Astrocyte (in vitro differentiated cells and primary cell): ENCODE results near the gene POLR2M. TPM values are rescaled to one million over a fixed set of nuclear protein-coding genes. Genes with fewer than 3 reads are reported as not detected.

Source experiments
- DNase-seq: peaks from one replicate; pipeline ENCODE4 v3.0.0-alpha.2; 2010; ENCODE audit warnings: low read depth
- FAIRE-seq: peaks from 2 replicates; lab custom pipeline; 2011; peaks lifted over from hg19 to GRCh38; lab: Jason Lieb, UNC
- H2AFZ ChIP-seq: 2 replicates; pipeline ENCODE4 v1.6.0; 2012; ENCODE audit warnings: low read depth, low read length, inconsistent platforms
- H3K27ac ChIP-seq: 2 replicates; pipeline ENCODE4 v1.5.1; 2011; ENCODE audit warnings: low read depth, low read length, inconsistent platforms
- H3K27me3 ChIP-seq: 2 replicates; pipeline ENCODE4 v1.6.0; 2011; ENCODE audit warnings: low read length, inconsistent platforms; ENCODE audit not compliant: insufficient read depth
- H3K36me3 ChIP-seq: 2 replicates; pipeline ENCODE4 v1.5.1; 2011; ENCODE audit warnings: low read length, inconsistent platforms; ENCODE audit not compliant: insufficient read depth
- H3K4me1 ChIP-seq: 2 replicates; pipeline ENCODE4 v1.5.1; 2011; ENCODE audit warnings: low read length, inconsistent platforms; ENCODE audit not compliant: insufficient read depth
- H3K4me2 ChIP-seq: 2 replicates; pipeline ENCODE4 v1.6.0; 2012; ENCODE audit warnings: low read length, inconsistent platforms
- H3K4me3 ChIP-seq: 2 replicates; pipeline ENCODE4 v1.5.1; 2011; ENCODE audit warnings: low read depth, mild to moderate bottlenecking, low read length, inconsistent platforms; ENCODE audit not compliant: insufficient read depth
- H3K79me2 ChIP-seq: 2 replicates; pipeline ENCODE4 v1.6.0; 2012; ENCODE audit warnings: mild to moderate bottlenecking, low read length, inconsistent platforms; ENCODE audit not compliant: insufficient read depth
- H3K9ac ChIP-seq: 2 replicates; pipeline ENCODE4 v1.6.0; 2012; ENCODE audit warnings: mild to moderate bottlenecking, low read length, inconsistent platforms
- H3K9me3 ChIP-seq: 2 replicates; pipeline ENCODE4 v1.5.1; 2012; ENCODE audit warnings: low read depth, mild to moderate bottlenecking, low read length, inconsistent platforms; ENCODE audit not compliant: insufficient read depth
- H4K20me1 ChIP-seq: 2 replicates; pipeline ENCODE4 v1.6.0; 2012; ENCODE audit warnings: low read length, inconsistent platforms; ENCODE audit not compliant: insufficient read depth
- H3K27ac Mint-ChIP-seq: one replicate; pipeline ENCODE4 v1.8.0; 2021; ENCODE audit warnings: mild to moderate bottlenecking, mixed read lengths; ENCODE audit not compliant: unreplicated experiment
- H3K27me3 Mint-ChIP-seq: one replicate; pipeline ENCODE4 v1.8.0; 2021; ENCODE audit warnings: low read depth, mixed read lengths; ENCODE audit not compliant: unreplicated experiment
- H3K36me3 Mint-ChIP-seq: one replicate; pipeline ENCODE4 v1.8.0; 2021; ENCODE audit warnings: low read depth, mixed read lengths; ENCODE audit not compliant: unreplicated experiment
- H3K4me1 Mint-ChIP-seq: one replicate; pipeline ENCODE4 v1.8.0; 2021; ENCODE audit warnings: low read depth, mixed read lengths; ENCODE audit not compliant: unreplicated experiment
- H3K4me3 Mint-ChIP-seq: one replicate; pipeline ENCODE4 v1.8.0; 2021; ENCODE audit warnings: mild to moderate bottlenecking, moderate library complexity, mixed read lengths; ENCODE audit not compliant: unreplicated experiment
- H3K9me3 Mint-ChIP-seq: one replicate; pipeline ENCODE4 v1.8.0; 2021; ENCODE audit warnings: mild to moderate bottlenecking, mixed read lengths; ENCODE audit not compliant: unreplicated experiment
- CTCF ChIP-seq: IDR thresholded peaks from 2 replicates; pipeline ENCODE4 v1.5.1; 2011; ENCODE audit warnings: low read depth, mild to moderate bottlenecking, inconsistent platforms, low read length, moderate library complexity; ENCODE audit not compliant: insufficient read depth
- EZH2 ChIP-seq: IDR thresholded peaks from 2 replicates; pipeline ENCODE4 v1.6.1; 2012; ENCODE audit warnings: mild to moderate bottlenecking, low read length, inconsistent platforms; ENCODE audit not compliant: insufficient read depth
- total RNA-seq: library from RNA; stranded (reverse); gene quantifications from 2 replicates; pipeline ENCODE4 v1.2.1, GENCODE V29; 2021

POLR2M gene
- total RNA-seq, 1 donor from 2014 or later, result 61.4 TPM

GRCh38 chr15:57726411-57726810, 19.9 kb downstream of the POLR2M start:
- DNase-seq (peak; percentile 44), FAIRE-seq (no peak)
- peaks cover 7% of the 10 kb centered on the region for H3K9me3 Mint-ChIP-seq
- no peaks in the 10 kb centered on the region for H3K27me3 ChIP-seq
- no peak overlapping the region for H3K4me3 ChIP-seq
- no peak overlapping the region for H3K27ac ChIP-seq
- peaks cover 5% of the 10 kb centered on the region for H3K36me3 Mint-ChIP-seq
- no peaks in the 10 kb centered on the region for H3K79me2 ChIP-seq
- H3K36me3 ChIP-seq, result no peaks in the 10 kb centered on the region
- peaks cover 3% of the 10 kb centered on the region for H3K9me3 ChIP-seq
- TF ChIP-seq CTCF (no peak), EZH2 (no peak)
- no peak overlapping the region for H3K9ac ChIP-seq
- no peak overlapping the region for H3K27ac Mint-ChIP-seq
- H3K4me1 Mint-ChIP-seq, result peaks cover 8% of the 10 kb centered on the region
- no peaks in the 10 kb centered on the region for H4K20me1 ChIP-seq
- no peaks in the 10 kb centered on the region for H3K4me1 ChIP-seq
- no peak overlapping the region for H2AFZ ChIP-seq
- no peak overlapping the region for H3K4me3 Mint-ChIP-seq
- H3K4me2 ChIP-seq, result no peak overlapping the region
- H3K27me3 Mint-ChIP-seq, result peaks cover 5% of the 10 kb centered on the region

GRCh38 chr15:57727031-57727430, 20.5 kb downstream of the POLR2M start:
- Mint-ChIP-seq H3K4me3 (no peak overlapping the region), H3K27me3 (peaks cover 5% of the 10 kb centered on the region), H3K36me3 (peaks cover 5% of the 10 kb centered on the region), H3K27ac (no peak overlapping the region), H3K9me3 (peaks cover 7% of the 10 kb centered on the region), H3K4me1 (peaks cover 8% of the 10 kb centered on the region)
- Histone ChIP-seq H3K4me1 (no peaks in the 10 kb centered on the region), H3K27ac (no peak overlapping the region), H3K79me2 (no peaks in the 10 kb centered on the region), H3K36me3 (no peaks in the 10 kb centered on the region), H3K4me3 (no peak overlapping the region), H3K27me3 (no peaks in the 10 kb centered on the region), H4K20me1 (no peaks in the 10 kb centered on the region), H3K4me2 (no peak overlapping the region), H3K9ac (no peak overlapping the region), H2AFZ (no peak overlapping the region), H3K9me3 (peaks cover 3% of the 10 kb centered on the region)
- FAIRE-seq (no peak), DNase-seq (peak; percentile 19)
- TF ChIP-seq EZH2 (no peak), CTCF (no peak)

GRCh38 chr15:57728436-57728835, 21.9 kb downstream of the POLR2M start:
- peaks cover 3% of the 10 kb centered on the region for H3K9me3 ChIP-seq
- H3K4me2 ChIP-seq, result no peak overlapping the region
- peaks cover 4% of the 10 kb centered on the region for H3K4me1 ChIP-seq
- H3K36me3 Mint-ChIP-seq, result peaks cover 5% of the 10 kb centered on the region
- H3K27me3 ChIP-seq, result no peaks in the 10 kb centered on the region
- H3K4me3 Mint-ChIP-seq, result no peak overlapping the region
- no peak overlapping the region for H3K27ac Mint-ChIP-seq
- peaks cover 13% of the 10 kb centered on the region for H3K4me1 Mint-ChIP-seq
- no peak overlapping the region for H3K27ac ChIP-seq
- H3K79me2 ChIP-seq, result no peaks in the 10 kb centered on the region
- H2AFZ ChIP-seq, result no peak overlapping the region
- H3K36me3 ChIP-seq, result no peaks in the 10 kb centered on the region
- no peak for TF ChIP-seq CTCF
- TF ChIP-seq EZH2, result no peak
- FAIRE-seq, result no peak
- peaks cover 5% of the 10 kb centered on the region for H3K27me3 Mint-ChIP-seq
- H3K4me3 ChIP-seq, result no peak overlapping the region
- H4K20me1 ChIP-seq, result no peaks in the 10 kb centered on the region
- DNase-seq, result no peak
- no peak overlapping the region for H3K9ac ChIP-seq
- peaks cover 7% of the 10 kb centered on the region for H3K9me3 Mint-ChIP-seq
